Vagina (tissue), 2 donors: ENCODE measurements around the gene PRR14L. TPM values are rescaled to one million over a fixed set of nuclear protein-coding genes. Genes with fewer than 3 reads are reported as not detected.

Source experiments
- DNase-seq, 2 donors: peaks; one replicate each; pipeline ENCODE4 v3.0.0-alpha.2; 2017; ENCODE audit errors: extremely low spot score in 2 of 2
- H3K27ac ChIP-seq: fragments of 200-600 bp; sonication (generic); one replicate; pipeline ENCODE4 v1.5.1; 2019
- H3K27me3 ChIP-seq: fragments of 200-600 bp; sonication (generic); one replicate; pipeline ENCODE4 v1.5.1; 2019
- H3K36me3 ChIP-seq, 2 donors: fragments of 200-600 bp; sonication (generic); one replicate each; pipeline ENCODE4 v1.5.1; 2017 to 2019
- H3K4me1 ChIP-seq: fragments of 200-600 bp; sonication (generic); one replicate; pipeline ENCODE4 v1.5.1; 2019
- H3K4me3 ChIP-seq, 2 donors: fragments of 200-600 bp; sonication (generic); 1 replicate in 1 of 2; 2 replicates in 1 of 2; pipeline ENCODE4 v1.5.1; 2016 to 2019
- H3K9me3 ChIP-seq: fragments of 200-600 bp; sonication (generic); one replicate; pipeline ENCODE4 v1.5.1; 2019
- POLR2A ChIP-seq, 2 donors: fragments of 450-650 bp; IDR thresholded peaks; one replicate each; pipeline ENCODE4 v1.6.1; 2017; ENCODE audit warnings: antibody characterized with exemption in 2 of 2, mild to moderate bottlenecking in 2 of 2, moderate library complexity in 2 of 2
- POLR2AphosphoS5 ChIP-seq, 2 donors: sonication (generic); formaldehyde crosslinking; IDR thresholded peaks; one replicate each; pipeline ENCODE4 v1.9.0; 2017; ENCODE audit warnings: antibody characterized with exemption in 2 of 2, mild to moderate bottlenecking in 2 of 2, low read depth in 1 of 2; ENCODE audit not compliant: insufficient read depth in 1 of 2
- intact Hi-C: fragments of 100-400 bp; cut with DNase I; formaldehyde crosslinking; loops from one replicate; pipeline ENCODE4 v1.15.1; 2023
- total RNA-seq: library from RNA; depleted of rRNA; stranded (reverse); fragments of >200 nt; gene quantifications from one replicate; pipeline ENCODE4 v1.2.3, GENCODE V29; 2016
- TF ChIP-seq, protein P1 (sequence below), 3 experiments: fragments of 450-650 bp in 2 of 3; fragments of 200-600 bp in 1 of 3; sonication (generic) in 1 of 3; IDR thresholded peaks; one replicate each; pipeline ENCODE4 v1.5.1; 2017 to 2019; ENCODE audit warnings: antibody characterized with exemption in 3 of 3, mild to moderate bottlenecking in 2 of 3, moderate library complexity in 2 of 3

The PRR14L gene
- total RNA-seq, 1 donor from 2014 or later: 37.3 TPM

DNA sequence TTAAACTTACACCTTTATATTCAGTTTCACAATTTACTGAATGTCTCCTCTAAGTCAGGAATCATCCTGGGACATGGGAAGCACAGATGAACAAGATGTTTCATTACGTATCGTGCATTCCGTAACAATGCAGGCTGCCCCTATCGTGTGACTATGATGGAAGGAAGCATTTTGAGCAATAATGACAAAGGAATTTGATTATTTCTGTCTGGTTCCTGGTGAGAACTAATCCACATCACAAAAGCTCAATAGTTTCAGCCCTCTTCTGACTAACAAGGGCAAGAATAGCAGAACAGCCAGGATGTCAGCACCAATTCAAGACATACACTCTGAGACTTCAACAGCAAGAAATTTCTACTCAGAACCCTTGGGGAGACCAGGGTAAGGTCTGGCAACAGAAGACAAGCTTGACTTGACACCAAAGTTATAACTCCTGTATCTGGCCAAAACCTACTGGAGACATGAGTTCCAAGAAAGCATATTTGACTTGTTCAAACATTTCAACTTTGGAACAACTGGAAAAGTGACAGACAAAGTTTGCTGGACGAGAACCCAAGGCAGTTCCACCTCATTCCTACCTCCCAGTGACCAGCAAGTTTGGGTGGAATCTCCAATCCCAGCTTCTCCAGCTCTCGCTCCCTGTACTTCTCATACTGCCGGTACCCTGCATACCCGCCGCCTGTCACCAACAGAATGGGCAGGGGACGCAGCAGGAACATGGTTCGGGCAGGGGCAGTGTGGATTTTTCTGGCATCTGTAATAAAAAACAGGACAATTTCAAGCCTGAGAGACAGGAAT is 102.2 kb downstream of the PRR14L start:
- peaks cover 0 to 37% of the 10 kb centered on the region in 2 donors for H3K36me3 ChIP-seq
- DNase-seq: no peak
- no peaks in the 10 kb centered on the region for H3K4me1 ChIP-seq
- no peaks in the 10 kb centered on the region for H3K9me3 ChIP-seq
- no peak overlapping the region for H3K27ac ChIP-seq
- H3K4me3 ChIP-seq: no peak overlapping the region
- TF ChIP-seq POLR2AphosphoS5 (IDR thresholded peaks at IDR 0.05; ENCODE audit: insufficient read depth in 1 of 2, low read depth in 1 of 2) (no peak), POLR2A (IDR thresholded peaks at IDR 0.05) (no peak)
- TF ChIP-seq, protein P1, sequence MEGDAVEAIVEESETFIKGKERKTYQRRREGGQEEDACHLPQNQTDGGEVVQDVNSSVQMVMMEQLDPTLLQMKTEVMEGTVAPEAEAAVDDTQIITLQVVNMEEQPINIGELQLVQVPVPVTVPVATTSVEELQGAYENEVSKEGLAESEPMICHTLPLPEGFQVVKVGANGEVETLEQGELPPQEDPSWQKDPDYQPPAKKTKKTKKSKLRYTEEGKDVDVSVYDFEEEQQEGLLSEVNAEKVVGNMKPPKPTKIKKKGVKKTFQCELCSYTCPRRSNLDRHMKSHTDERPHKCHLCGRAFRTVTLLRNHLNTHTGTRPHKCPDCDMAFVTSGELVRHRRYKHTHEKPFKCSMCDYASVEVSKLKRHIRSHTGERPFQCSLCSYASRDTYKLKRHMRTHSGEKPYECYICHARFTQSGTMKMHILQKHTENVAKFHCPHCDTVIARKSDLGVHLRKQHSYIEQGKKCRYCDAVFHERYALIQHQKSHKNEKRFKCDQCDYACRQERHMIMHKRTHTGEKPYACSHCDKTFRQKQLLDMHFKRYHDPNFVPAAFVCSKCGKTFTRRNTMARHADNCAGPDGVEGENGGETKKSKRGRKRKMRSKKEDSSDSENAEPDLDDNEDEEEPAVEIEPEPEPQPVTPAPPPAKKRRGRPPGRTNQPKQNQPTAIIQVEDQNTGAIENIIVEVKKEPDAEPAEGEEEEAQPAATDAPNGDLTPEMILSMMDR (IDR thresholded peaks at IDR 0.05): no peak
- no peaks in the 10 kb centered on the region for H3K27me3 ChIP-seq
- intact Hi-C loops: loop anchor here (10.0 kb wide), 1 partner anchor 1623 kb away; no protein-coding TSS in a partner anchor

DNA sequence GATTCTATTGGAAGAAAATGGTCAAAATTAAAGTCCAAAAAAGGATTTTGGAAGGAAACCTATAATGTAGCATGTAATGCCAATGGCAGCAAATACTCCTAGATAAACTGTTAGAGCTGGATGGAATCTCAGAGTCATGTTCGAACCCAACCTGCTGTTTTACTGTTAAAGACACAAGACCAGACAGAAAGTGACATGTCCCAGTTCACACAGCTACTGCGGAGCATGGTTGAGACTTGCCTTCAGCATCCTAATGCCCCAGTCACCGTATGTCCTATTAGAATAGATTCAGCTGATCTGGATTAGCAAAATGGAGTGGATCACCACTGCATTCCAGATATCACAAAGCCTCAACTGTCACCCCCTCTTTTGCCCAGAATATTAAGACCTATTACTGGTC is 102.9 kb downstream of the PRR14L start:
- no peak for DNase-seq
- Histone ChIP-seq H3K36me3 (peaks cover 0 to 37% of the 10 kb centered on the region in 2 donors), H3K4me1 (no peaks in the 10 kb centered on the region), H3K4me3 (no peak overlapping the region), H3K27me3 (no peaks in the 10 kb centered on the region), H3K27ac (no peak overlapping the region), H3K9me3 (no peaks in the 10 kb centered on the region)
- no peak for TF ChIP-seq POLR2A (IDR thresholded peaks at IDR 0.05)
- intact Hi-C loops: loop anchor here (10.0 kb wide), 1 partner anchor 1622 kb away; no protein-coding TSS in a partner anchor

DNA sequence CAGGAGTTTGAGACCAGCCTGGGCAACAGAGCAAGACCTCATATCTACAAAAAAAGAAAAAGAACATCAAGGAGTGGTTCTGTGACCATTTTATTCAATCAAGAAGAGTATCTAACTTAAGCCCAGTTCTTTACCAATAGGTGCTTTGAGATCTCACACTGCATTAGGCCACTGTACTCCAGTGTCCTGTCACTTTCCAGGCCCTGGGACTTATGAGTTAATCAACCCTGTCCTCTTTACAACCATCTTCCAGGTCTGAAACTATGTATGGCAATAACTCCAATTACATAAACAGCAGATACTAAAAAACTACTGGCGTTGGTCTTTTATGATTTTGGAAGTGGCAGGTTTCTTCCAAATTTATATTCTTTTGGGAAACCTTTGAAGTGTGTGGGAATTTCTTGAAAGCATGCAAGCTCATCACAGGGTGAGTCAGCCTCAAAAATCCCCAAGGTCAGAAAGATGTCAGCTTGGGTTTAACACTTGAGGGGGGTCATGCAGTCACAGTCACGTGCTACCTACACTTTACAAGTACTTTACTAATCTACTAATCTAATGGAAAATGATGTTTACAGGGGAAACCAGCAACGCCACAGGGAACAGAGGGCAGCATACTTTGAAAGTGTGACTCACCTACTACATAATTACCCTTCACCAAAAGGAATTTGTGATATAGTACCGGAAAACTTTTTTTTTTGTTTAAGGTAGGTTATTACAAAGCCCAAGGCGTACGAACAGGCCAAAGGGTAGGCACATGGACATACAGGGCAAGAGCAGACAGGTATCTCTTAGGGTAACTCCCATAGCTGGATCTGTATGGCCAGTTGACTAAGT is 103.5 kb downstream of the PRR14L start:
- TF ChIP-seq POLR2A (IDR thresholded peaks at IDR 0.05) (no peak), POLR2AphosphoS5 (IDR thresholded peaks at IDR 0.05; ENCODE audit: insufficient read depth in 1 of 2, low read depth in 1 of 2) (no peak)
- TF ChIP-seq, protein P1 (IDR thresholded peaks at IDR 0.05): no peak
- Histone ChIP-seq H3K27me3 (no peaks in the 10 kb centered on the region), H3K9me3 (no peaks in the 10 kb centered on the region), H3K27ac (no peak overlapping the region), H3K4me3 (no peak overlapping the region), H3K36me3 (peaks cover 0 to 37% of the 10 kb centered on the region in 2 donors), H3K4me1 (no peaks in the 10 kb centered on the region)
- no peak for DNase-seq
- intact Hi-C loops: loop anchor here (10.0 kb wide), 1 partner anchor 1622 kb away; no protein-coding TSS in a partner anchor

DNA sequence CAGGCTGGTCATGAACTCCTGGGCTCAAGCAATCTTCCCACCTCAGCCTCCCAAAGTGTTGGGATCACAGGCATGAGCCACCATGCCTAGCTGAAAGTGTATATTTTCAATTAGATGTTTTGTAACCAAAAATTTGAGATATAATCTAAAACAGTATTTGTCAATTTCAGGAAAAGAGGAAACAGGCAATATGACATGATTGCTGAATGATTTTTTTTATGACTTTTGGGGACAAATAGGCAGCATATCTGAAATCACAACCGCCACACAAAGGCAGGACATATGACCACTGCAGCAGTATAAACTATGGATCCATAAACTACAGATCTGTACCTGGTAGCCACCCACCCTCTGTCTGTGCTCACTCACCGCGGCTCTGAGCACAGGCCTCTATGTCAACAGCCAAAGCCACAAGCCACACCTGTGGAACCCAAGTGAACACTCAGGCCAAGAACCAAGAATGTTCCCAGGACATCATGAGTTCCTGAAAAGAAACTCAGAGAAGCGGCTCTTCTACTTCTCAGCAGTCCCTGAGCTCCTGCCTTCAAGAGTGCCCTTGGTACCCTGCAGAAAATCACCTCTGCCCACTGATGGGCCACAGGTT is 110.4 kb downstream of the PRR14L start:
- TF ChIP-seq, protein P1 (IDR thresholded peaks at IDR 0.05): no peak
- no peak for TF ChIP-seq POLR2AphosphoS5 (IDR thresholded peaks at IDR 0.05; ENCODE audit: insufficient read depth in 1 of 2, low read depth in 1 of 2)
- TF ChIP-seq POLR2A (IDR thresholded peaks at IDR 0.05): no peak
- H3K4me1 ChIP-seq: peaks cover 23% of the 10 kb centered on the region
- H3K27ac ChIP-seq: no peak overlapping the region
- no peak for DNase-seq
- no peak overlapping the region for H3K4me3 ChIP-seq
- H3K9me3 ChIP-seq: no peaks in the 10 kb centered on the region
- H3K27me3 ChIP-seq: no peaks in the 10 kb centered on the region
- peaks cover 0 to 7% of the 10 kb centered on the region in 2 donors for H3K36me3 ChIP-seq
- intact Hi-C loops: loop anchor here (10.0 kb wide), 1 partner anchor 1615 kb away; no protein-coding TSS in a partner anchor
